Peyer's patch (tissue), 4 donors: ENCODE measurements around the gene RNF150.

Source experiments
- CTCF ChIP-seq, 6 experiments: fragments of 450-650 bp in 4 of 6; fragments of 200-600 bp in 2 of 6; sonication (generic) in 1 of 6; IDR thresholded peaks; one replicate each; pipeline ENCODE4 v1.5.1; 2017 to 2019; ENCODE audit warnings: antibody characterized with exemption in 6 of 6, mild to moderate bottlenecking in 3 of 6, moderate library complexity in 1 of 6
- POLR2A ChIP-seq, 2 donors: fragments of 450-650 bp; IDR thresholded peaks; one replicate each; pipeline ENCODE4 v1.5.1; 2017; ENCODE audit warnings: antibody characterized with exemption in 2 of 2, mild to moderate bottlenecking in 2 of 2, moderate library complexity in 2 of 2

DNA sequence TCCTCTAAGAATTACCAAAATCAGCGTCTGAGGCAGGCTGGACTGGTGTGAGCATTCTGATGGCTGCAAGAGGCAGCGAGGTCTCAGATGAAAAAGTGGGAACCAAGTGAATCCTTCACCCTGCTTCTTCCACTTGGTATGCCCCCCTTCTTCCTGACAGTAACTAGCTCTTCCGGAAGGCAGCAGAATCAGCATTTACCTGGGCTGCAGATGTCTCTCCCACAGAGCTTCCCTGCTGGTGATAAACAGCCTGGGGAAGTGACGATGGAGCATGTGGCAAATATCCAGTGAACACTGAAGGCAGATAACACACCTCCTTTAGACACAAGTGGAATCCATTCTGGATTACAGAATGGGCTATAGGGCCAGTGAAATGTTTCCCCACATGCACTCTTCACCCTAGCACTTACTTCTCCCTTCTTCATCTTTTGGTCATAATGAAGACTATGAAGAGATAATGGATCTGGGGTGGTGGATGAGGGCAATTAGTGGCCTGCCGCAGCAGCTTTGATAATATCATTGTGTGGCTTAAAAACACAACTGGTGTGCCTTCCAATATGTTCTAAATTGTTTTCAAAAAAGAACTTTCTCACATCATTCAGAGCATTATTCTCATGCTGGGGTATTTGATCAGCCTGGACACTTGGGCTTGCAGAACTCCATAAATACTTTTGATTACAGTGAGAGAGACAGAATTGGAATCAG lies 316.3 kb downstream of the RNF150 start:
- TF ChIP-seq CTCF (IDR thresholded peaks at IDR 0.05) = no peak
- TF ChIP-seq POLR2A (IDR thresholded peaks at IDR 0.05) = no peak
